ENCODE results near the gene GRIK3. TPM values are rescaled to one million over a fixed set of nuclear protein-coding genes. Genes with fewer than 3 reads are reported as not detected.
"Not testable (repeated sequence)": the region's sequence is repeated elsewhere in the genome, so short reads cannot be mapped to it uniquely, and the experiment has no call there.

The GRIK3 gene
- total RNA-seq, 2 donors from 2014 or later: 0.20 to 1.2 TPM

GRCh38 chr1:36769886-36770830 is 264.2 kb downstream of the GRIK3 start:
- no peak for DNase-seq
- H3K9me3 ChIP-seq: no peaks in the 10 kb centered on the region
- TF ChIP-seq, protein P1, sequence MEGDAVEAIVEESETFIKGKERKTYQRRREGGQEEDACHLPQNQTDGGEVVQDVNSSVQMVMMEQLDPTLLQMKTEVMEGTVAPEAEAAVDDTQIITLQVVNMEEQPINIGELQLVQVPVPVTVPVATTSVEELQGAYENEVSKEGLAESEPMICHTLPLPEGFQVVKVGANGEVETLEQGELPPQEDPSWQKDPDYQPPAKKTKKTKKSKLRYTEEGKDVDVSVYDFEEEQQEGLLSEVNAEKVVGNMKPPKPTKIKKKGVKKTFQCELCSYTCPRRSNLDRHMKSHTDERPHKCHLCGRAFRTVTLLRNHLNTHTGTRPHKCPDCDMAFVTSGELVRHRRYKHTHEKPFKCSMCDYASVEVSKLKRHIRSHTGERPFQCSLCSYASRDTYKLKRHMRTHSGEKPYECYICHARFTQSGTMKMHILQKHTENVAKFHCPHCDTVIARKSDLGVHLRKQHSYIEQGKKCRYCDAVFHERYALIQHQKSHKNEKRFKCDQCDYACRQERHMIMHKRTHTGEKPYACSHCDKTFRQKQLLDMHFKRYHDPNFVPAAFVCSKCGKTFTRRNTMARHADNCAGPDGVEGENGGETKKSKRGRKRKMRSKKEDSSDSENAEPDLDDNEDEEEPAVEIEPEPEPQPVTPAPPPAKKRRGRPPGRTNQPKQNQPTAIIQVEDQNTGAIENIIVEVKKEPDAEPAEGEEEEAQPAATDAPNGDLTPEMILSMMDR (IDR thresholded peaks at IDR 0.05): no peak
- no peaks in the 10 kb centered on the region for H3K4me1 ChIP-seq
- no peak overlapping the region for H3K9ac ChIP-seq (ENCODE audit: low read depth in 2 of 2, low read length in 2 of 2)
- no peaks in the 10 kb centered on the region for H3K36me3 ChIP-seq
- intact Hi-C loops (cut with DNase I): no loop called here
- no peaks in the 10 kb centered on the region for H3K27me3 ChIP-seq
- no peak overlapping the region for H3K27ac ChIP-seq
- H3K4me3 ChIP-seq: no peak overlapping the region

DNA sequence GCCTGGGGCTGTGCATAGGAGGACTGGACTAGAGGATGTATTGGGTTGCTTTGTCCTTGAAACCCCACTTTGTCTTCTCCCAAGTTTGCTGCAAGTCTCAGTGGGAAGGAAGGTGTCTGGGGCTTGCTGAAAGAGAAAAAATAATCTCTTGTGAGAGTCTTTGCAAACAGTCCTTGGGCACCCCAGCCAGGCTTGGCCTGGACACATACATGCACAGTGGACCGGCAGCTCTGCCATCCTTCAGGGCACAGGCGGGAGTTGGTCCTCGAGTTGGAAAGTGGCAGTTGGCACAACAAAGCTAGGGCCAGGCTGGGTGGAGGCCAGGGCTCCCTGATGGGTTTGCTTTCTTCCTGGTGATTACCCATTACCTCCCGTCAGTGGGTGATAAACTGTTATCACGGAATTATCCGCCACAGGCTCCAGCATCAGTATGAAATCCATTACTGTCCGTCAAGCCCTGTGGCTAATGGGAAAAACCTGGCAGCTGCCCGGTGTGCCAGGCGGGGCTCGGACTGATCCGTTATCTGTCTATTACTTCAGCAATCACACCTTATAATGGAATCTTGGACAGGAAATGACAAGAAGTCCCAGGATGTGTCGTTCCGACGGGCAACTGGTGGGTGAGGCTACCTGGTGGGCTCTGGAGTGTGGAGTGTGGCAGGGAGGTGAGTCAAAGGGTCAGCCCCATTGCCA is 265.7 kb downstream of the GRIK3 start:
- H3K9me3 ChIP-seq: no peaks in the 10 kb centered on the region
- intact Hi-C loops (cut with DNase I): no loop called here
- no peaks in the 10 kb centered on the region for H3K36me3 ChIP-seq
- H3K4me1 ChIP-seq: no peaks in the 10 kb centered on the region
- H3K9ac ChIP-seq (ENCODE audit: low read depth in 2 of 2, low read length in 2 of 2): no peak overlapping the region
- DNase-seq: no peak
- no peaks in the 10 kb centered on the region for H3K27me3 ChIP-seq
- no peak overlapping the region for H3K4me3 ChIP-seq
- no peak overlapping the region for H3K27ac ChIP-seq
- TF ChIP-seq, protein P1 (IDR thresholded peaks at IDR 0.05): no peak

DNA sequence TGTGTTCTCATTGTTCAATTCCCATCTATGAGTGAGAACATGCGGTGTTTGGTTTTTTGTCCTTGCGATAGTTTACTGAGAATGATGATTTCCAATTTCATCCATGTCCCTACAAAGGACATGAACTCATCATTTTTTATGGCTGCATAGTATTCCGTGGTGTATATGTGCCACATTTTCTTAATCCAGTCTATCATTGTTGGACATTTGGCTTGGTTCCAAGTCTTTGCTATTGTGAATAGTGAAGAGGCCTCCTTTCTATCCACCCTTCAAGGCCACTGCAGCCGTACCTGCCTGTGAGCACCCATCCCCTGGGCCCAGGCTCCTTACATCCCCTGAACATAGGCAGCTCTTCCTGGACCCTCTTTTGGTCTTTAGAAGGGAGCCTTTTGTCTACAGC is 266.9 kb downstream of the GRIK3 start:
- H3K27me3 ChIP-seq; H3K27ac ChIP-seq; H3K9me3 ChIP-seq; H3K4me1 ChIP-seq; H3K36me3 ChIP-seq; DNase-seq; H3K9ac ChIP-seq (ENCODE audit: low read depth in 2 of 2, low read length in 2 of 2); H3K4me3 ChIP-seq; intact Hi-C loops (cut with DNase I): not testable (repeated sequence)

DNA sequence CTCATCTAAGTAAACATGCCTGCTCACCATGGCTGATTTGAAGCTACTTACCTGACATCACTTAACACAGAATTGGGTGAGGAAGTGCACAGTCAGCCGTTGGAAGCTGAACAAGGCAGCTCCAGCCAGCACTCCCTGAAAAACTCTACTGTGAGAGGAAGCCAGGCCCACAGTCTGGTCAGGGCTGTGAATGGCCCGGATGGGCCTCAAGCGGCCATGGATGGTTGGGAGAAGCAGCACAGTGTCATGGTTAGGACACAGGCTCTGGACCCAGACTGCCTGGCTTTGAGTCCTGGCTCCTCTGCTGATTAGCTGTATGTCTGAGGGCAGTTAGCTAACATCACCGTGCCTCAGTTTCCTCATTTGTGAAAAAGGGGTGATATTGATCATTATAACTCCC is 267.8 kb downstream of the GRIK3 start:
- intact Hi-C loops (cut with DNase I): no loop called here
- TF ChIP-seq, protein P1 (IDR thresholded peaks at IDR 0.05): no peak
- DNase-seq: no peak
- Histone ChIP-seq H3K27ac (no peak overlapping the region), H3K4me1 (no peaks in the 10 kb centered on the region), H3K36me3 (no peaks in the 10 kb centered on the region), H3K27me3 (no peaks in the 10 kb centered on the region), H3K9me3 (no peaks in the 10 kb centered on the region), H3K4me3 (no peak overlapping the region), H3K9ac (ENCODE audit: low read depth in 2 of 2, low read length in 2 of 2) (no peak overlapping the region)

- Histone ChIP-seq H3K4me3 (no peak overlapping the region), H3K4me1 (no peaks in the 10 kb centered on the region), H3K27ac (no peak overlapping the region), H3K36me3 (no peaks in the 10 kb centered on the region), H3K9me3 (no peaks in the 10 kb centered on the region), H3K27me3 (no peaks in the 10 kb centered on the region), H3K9ac (ENCODE audit: low read depth in 2 of 2, low read length in 2 of 2) (no peak overlapping the region)
- TF ChIP-seq, protein P1 (IDR thresholded peaks at IDR 0.05): no peak
- no peak for DNase-seq
- intact Hi-C loops (cut with DNase I): no loop called here
Measured at GRCh38 chr1:36765785-36766300, 268.5 kb downstream of the GRIK3 start.

All from colonic mucosa (tissue), 4 donors.